Sigmoid colon (tissue), 4 donors: Measurements from ENCODE around the gene NBPF1.
"Not testable (repeated sequence)": the region's sequence is repeated elsewhere in the genome, so short reads cannot be mapped to it uniquely, and the experiment has no call there.

Experiments used
- CTCF ChIP-seq, 4 experiments: fragments of 450-650 bp in 3 of 4; fragments of 200-600 bp in 1 of 4; IDR thresholded peaks; one replicate each; pipeline ENCODE4 v1.5.1; 2016 to 2019; ENCODE audit warnings: antibody characterized with exemption in 4 of 4, mild to moderate bottlenecking in 3 of 4, moderate library complexity in 2 of 4
- POLR2AphosphoS5 ChIP-seq, 4 donors: sonication (generic); formaldehyde crosslinking; IDR thresholded peaks; one replicate each; pipeline ENCODE4 v1.6.1; 2017; ENCODE audit warnings: antibody characterized with exemption in 4 of 4

DNA sequence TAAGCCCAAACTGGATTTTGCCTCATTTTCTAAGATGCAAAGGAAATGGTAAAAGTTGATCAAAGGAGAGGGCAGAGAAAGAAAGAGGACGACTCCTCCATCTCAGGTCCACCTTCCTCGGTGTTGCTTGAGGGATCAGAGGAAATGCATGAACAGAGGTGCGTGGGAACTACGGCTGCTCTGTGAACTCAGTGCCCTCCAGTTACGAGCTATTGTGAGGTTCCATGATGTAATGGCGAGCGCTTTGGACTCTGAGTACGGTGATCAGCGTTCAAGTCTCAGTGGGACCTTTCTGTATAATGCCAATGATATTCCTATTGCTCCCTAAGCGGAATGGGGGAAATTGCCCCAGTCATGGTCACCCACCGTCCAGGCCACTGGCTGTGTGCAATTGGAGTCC is 60.1 kb downstream of the NBPF1 start:
- TF ChIP-seq CTCF, POLR2AphosphoS5 (IDR thresholded peaks at IDR 0.05): not testable (repeated sequence)
